ENCODE measurements around the gene FAM184B.

FAM184B gene

DNA sequence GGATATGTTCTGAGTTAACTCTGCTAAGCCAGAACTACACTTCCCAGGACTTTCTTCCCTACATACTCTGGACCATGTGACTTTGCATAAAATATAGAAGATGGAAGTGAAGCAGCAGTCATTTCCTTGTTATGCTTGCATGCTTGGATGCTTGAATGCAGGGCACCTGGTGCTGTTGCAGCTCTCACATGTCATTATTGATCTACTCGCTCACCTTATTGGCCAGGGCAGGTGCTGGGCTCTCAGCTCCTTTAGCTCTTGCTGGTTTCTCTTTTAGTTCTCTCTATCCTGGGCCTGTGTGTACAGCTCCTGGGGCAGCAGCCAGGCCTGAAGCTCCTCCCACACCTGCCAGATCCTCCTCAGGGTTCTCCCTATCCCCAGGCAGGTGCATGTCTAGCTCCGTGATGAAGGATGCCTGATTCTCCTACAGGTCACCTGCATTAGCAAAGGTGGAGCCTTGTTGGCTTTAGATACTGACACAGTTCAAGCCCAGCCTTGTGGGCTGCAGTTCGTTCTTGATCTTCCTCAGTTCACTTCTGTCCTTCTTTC, 113.7 kb downstream of the FAM184B start:
- TF ChIP-seq, protein P1, sequence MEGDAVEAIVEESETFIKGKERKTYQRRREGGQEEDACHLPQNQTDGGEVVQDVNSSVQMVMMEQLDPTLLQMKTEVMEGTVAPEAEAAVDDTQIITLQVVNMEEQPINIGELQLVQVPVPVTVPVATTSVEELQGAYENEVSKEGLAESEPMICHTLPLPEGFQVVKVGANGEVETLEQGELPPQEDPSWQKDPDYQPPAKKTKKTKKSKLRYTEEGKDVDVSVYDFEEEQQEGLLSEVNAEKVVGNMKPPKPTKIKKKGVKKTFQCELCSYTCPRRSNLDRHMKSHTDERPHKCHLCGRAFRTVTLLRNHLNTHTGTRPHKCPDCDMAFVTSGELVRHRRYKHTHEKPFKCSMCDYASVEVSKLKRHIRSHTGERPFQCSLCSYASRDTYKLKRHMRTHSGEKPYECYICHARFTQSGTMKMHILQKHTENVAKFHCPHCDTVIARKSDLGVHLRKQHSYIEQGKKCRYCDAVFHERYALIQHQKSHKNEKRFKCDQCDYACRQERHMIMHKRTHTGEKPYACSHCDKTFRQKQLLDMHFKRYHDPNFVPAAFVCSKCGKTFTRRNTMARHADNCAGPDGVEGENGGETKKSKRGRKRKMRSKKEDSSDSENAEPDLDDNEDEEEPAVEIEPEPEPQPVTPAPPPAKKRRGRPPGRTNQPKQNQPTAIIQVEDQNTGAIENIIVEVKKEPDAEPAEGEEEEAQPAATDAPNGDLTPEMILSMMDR (IDR thresholded peaks at IDR 0.05) = no peak

DNA sequence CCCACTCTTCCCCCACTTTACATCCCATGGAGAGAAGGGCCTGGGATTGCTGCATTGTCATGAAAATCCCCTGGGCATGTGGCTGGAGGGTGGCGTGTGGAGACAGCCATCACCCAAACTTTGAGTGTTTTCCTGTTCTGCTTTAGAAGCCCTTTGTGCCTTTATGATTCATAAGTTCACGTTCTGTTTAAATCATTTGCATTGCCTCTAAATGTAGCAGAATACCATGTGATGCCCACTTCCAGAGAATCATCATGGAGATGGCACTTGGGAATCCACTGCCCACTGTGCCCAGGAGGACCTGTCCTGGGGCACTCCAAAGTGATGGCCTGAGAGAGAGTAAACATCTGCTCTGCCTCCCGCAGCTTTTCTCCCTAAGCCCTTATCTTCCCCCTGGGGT, 114.2 kb downstream of the FAM184B start:
- TF ChIP-seq, protein P1 (IDR thresholded peaks at IDR 0.05) = no peak

DNA sequence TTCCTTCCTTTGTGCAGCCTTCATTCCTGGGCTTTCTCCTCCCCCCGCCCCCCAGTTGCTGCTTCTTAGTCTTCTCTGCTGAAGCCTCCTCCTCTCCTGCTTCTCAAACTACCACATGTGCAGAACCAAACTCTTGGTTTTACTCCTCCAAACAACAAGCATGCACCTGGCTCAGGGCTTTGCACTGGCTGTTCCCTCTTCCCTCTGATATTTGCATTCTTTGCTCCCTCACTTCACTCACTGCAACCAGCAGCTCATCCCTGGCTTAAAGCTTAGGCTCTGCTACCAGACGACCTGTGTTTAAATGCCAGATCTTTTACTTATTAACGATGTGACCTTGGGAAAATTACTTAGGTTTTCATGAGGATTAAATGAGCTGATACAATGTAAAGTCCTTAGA, 115.6 kb downstream of the FAM184B start:
- TF ChIP-seq, protein P1 (IDR thresholded peaks at IDR 0.05) = no peak

DNA sequence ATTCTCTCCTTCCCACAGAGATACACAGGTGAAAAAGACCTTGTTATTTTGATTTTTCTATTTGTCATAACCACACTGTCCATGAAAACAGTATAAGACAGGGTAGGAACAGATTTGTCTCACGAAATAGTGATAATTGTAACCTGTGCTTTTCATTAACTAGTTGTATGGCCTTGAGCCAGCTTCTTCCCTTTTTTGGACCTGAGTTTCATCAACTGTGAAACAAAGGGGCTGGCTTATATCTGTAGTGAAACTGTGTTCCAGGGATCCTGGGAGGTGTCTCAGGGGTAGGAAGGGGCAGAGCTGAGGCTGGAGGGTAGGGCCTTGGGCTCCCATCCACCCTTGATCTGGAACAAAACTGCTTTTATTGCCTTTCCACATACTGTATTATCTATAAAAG, 116.1 kb downstream of the FAM184B start:
- TF ChIP-seq, protein P1 (IDR thresholded peaks at IDR 0.05) = no peak

DNA sequence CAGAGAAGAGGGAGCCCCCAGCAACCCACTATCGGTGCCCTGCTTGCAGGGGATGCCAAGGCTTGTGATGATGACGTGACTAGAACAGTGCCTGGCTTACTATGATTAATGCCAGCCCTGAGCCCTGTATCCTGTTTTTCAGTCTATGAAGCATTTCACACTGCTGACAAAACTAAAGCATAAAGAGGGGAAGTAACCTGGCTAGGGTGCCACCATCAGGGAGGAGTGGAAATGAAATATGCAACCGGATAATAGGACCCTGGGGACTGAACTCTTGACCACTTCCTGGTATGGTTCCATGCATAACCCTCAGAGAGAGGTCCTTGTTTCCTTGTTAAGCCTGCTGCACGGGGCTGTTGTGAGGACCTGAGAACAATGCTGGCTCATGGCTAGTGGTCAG, 116.7 kb downstream of the FAM184B start:
- TF ChIP-seq, protein P1 (IDR thresholded peaks at IDR 0.05) = no peak

DNA sequence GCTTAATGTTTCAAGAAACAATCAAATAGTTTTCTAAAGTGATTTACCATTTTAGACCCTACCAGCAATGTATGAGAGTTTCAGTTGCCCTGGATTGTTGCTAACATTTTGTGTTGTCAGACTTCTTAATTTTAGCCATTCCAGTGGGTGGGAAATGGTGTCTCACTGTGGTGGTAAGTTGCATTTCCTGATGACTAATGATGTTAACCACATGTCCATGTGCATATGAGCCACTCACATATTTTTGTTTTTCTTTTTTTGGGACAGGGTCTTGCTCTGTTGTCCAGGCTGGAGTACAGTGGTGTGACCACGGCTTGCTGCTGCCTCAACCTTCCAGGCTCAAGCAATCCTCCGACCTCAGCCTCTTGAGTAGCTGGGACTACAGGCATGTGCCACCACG, 118.7 kb downstream of the FAM184B start:
- TF ChIP-seq, protein P1 (IDR thresholded peaks at IDR 0.05) = no peak

DNA sequence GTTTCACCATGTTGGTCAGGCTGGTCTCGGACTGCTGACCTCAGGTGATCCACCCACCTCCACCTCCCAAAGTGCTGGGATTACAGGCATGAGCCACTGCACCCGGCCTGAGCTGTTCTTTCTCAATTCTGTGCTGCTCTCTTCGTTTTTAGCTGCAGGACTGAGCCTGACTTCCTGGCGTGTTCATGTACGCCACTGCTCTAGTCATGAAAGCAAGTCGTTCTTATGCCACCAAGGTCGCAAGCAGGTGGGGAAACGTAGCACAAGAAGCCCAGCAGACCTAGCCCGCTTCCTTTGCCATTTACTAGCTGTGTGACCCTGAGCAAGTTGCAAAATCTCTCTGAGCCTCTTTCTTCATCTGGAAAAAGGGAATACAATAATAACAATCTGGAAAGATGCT, 123.6 kb downstream of the FAM184B start:
- TF ChIP-seq, protein P1 (IDR thresholded peaks at IDR 0.05) = no peak

DNA sequence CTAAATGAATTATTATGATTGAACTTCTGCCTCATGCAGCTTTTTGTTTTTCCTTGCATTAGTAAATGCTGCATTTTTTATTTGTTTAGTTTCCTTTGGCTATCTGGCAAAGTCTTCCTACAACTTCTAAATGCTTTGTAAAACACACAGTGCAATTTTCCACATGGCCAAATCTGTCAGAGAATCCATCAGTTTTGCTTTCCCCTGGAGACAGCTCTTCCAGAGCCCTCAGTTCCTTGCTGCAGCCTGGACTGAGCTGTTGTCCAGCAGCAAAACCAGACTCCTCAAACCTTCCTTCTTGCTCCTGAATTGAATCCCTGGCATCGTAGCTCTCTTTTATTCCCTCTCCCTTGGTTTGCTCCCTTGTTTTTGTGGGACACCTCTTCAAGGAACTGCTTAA, 124.3 kb downstream of the FAM184B start:
- TF ChIP-seq, protein P1 (IDR thresholded peaks at IDR 0.05) = no peak
